ENCODE results near the gene RSL24D1. TPM values are rescaled to one million over a fixed set of nuclear protein-coding genes. Genes with fewer than 3 reads are reported as not detected.

RSL24D1 gene
- total and polyA plus RNA-seq, 2 of the 4 experiments (the other 2 are of a cell fraction), result 36.5 to 36.7 TPM

- Histone ChIP-seq H3K36me3 (ENCODE audit: control insufficient read depth, insufficient read depth, low read length) (no peaks in the 10 kb centered on the region), H3K4me1 (ENCODE audit: control insufficient read depth, insufficient read depth, low read length) (no peaks in the 10 kb centered on the region), H2BK20ac (ENCODE audit: low read depth, low read length) (no peak overlapping the region), H2BK15ac (ENCODE audit: low read depth, low read length) (no peak overlapping the region), H3K4me3 (ENCODE audit: insufficient read depth, low read depth, low read length) (no peak overlapping the region), H3K23ac (ENCODE audit: low read depth, low read length) (no peak overlapping the region), H2BK5ac (ENCODE audit: low read depth, low read length, poor library complexity, severe bottlenecking) (no peak overlapping the region), H2BK120ac (ENCODE audit: low read depth, low read length) (no peak overlapping the region), H3K9me3 (ENCODE audit: control insufficient read depth, insufficient read depth, low read length) (no peaks in the 10 kb centered on the region), H3K56ac (ENCODE audit: extremely low read depth, insufficient read depth, low read length) (no peak overlapping the region), H2AK9ac (replicated peaks; ENCODE audit: low read depth, low read length, poor library complexity) (no peak overlapping the region), H3K27me3 (ENCODE audit: control insufficient read depth, insufficient read depth, low read length) (no peaks in the 10 kb centered on the region), H3K9me1 (ENCODE audit: insufficient read depth, low read length) (no peaks in the 10 kb centered on the region), H2AK5ac (ENCODE audit: low read depth, low read length) (no peak overlapping the region), H4K91ac (ENCODE audit: insufficient read depth, low read depth, low read length) (no peak overlapping the region), H3K4ac (ENCODE audit: low read depth, low read length) (no peak overlapping the region), H3K79me1 (ENCODE audit: low read depth in 1 of 2, low read length in 2 of 2) (no peaks in the 10 kb centered on the region), H4K8ac (ENCODE audit: low read depth in 2 of 2, low read length in 2 of 2) (no peak overlapping the region), H3K18ac (ENCODE audit: low read depth, low read length) (no peak overlapping the region), H4K20me1 (ENCODE audit: insufficient read depth, low read length) (no peaks in the 10 kb centered on the region), H3K9ac (ENCODE audit: low read depth, low read length) (no peak overlapping the region), H3K4me2 (ENCODE audit: low read depth, low read length) (no peak overlapping the region), H3K27ac (ENCODE audit: insufficient read depth, low read length) (no peak overlapping the region), H4K5ac (ENCODE audit: low read depth, low read length) (no peak overlapping the region), H2AFZ (replicated peaks; ENCODE audit: low read length, poor library complexity) (no peak overlapping the region), H3K14ac (replicated peaks; ENCODE audit: low read depth, low read length) (no peak overlapping the region)
- 100% methylated on average over 1 of the region's 3 CpGs; no CpG with 5 or more reads in 1 of the 2 experiments for WGBS, 2 experiments (ENCODE audit: extremely low coverage in 2 of 2, insufficient read length in 1 of 2)
- ChIA-PET CTCF (no interaction called here), POLR2A (ENCODE audit: unreplicated experiment) (no interaction called here)
- in situ Hi-C loops (cut with MboI; ENCODE audit: low sequenced_read_pairs) (no loop called here), intact Hi-C loops (cut with micrococcal nuclease) (no loop called here), dilution Hi-C loops (cut with HindIII; ENCODE audit: low sequenced_read_pairs, unreplicated experiment) (no loop called here)
- BruUV-seq (replicated peaks), result no TSS peak
- no peak for ATAC-seq (ENCODE audit: low read depth)
- TF ChIP-seq USF2 (IDR thresholded peaks at IDR 0.05; ENCODE audit: low read depth, low read length), result no peak
- TF ChIP-seq MXI1 (IDR thresholded peaks at IDR 0.05; ENCODE audit: borderline replicate concordance, low read depth, low read length), result no peak
- no peak for TF ChIP-seq FOS (IDR thresholded peaks at IDR 0.05; ENCODE audit: low read depth, low read length)
- no peak for TF ChIP-seq RFX5 (IDR thresholded peaks at IDR 0.05; ENCODE audit: low read depth, low read length)
- TF ChIP-seq MAZ (IDR thresholded peaks at IDR 0.05; ENCODE audit: borderline replicate concordance, low read depth, low read length), result no peak
- TF ChIP-seq BHLHE40 (IDR thresholded peaks at IDR 0.05; ENCODE audit: low read depth, low read length), result no peak
- no peak for TF ChIP-seq NFE2L2 (IDR thresholded peaks at IDR 0.05; ENCODE audit: low read depth, low read length)
- TF ChIP-seq MAFK (IDR thresholded peaks at IDR 0.05; ENCODE audit: low read depth, low read length), result no peak
- TF ChIP-seq CEBPB (IDR thresholded peaks at IDR 0.05; ENCODE audit: low read depth, low read length), result no peak
- TF ChIP-seq RCOR1 (IDR thresholded peaks at IDR 0.05; ENCODE audit: insufficient replicate concordance, low read length), result no peak
- TF ChIP-seq SMC3 (IDR thresholded peaks at IDR 0.05; ENCODE audit: low read depth, low read length), result no peak
- TF ChIP-seq RAD21 (IDR thresholded peaks at IDR 0.05; ENCODE audit: low read length), result no peak
- no peak for TF ChIP-seq ELK1 (IDR thresholded peaks at IDR 0.05; ENCODE audit: borderline replicate concordance, low read depth, low read length)
- no peak for TF ChIP-seq POLR2A (IDR thresholded peaks at IDR 0.05; ENCODE audit: low read depth, low read length)
- no peak for TF ChIP-seq CTCF (conservative IDR thresholded peaks at IDR 0.05; ENCODE audit: low read depth, low read length)
- TF ChIP-seq CHD1 (IDR thresholded peaks at IDR 0.05; ENCODE audit: low read depth, low read length), result no peak
- no peak for DNase-seq
These were observed 45.1 kb downstream of the RSL24D1 start for GRCh38 chr15:55151631-55152030.

Measured in IMR-90 (cell line).